ENCODE measurements around the gene NODAL.
"Not testable (repeated sequence)": the region's sequence is repeated elsewhere in the genome, so short reads cannot be mapped to it uniquely, and the experiment has no call there.

NODAL gene

DNA sequence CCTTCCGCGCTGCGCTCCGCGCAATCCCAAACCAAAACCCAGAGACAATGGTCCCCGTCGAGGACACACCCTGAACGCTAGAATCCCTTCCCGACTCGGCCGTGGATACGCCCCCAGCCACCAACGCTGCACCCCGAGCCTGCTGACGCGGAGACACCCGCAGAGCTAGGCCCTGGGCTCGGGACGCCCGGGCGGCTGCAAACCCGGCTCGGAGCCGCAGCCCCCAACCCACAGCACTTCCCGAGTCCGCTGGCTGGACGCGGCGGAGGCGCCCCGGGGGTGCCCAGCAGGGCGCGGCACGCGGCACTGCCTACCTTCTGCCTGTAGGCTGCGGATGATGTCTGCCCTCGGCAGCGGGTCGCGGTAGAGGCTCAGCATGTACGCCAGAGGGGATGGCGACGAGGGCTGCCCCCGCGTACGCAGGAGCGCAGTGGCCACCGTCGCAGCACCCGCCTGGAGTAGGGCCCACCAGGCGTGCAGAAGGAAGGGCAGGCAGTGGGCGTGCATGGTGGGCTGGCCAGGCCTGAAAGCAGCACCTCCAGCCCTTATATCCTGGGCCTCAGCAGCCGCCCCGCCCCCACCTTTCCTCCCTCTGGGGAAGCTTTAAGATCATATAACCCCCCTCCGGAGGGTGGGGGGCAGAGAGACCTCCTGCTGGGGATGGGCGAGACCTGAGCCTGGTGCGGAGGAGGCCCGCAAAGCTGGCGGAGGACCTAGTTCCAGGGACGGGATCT is at the start of gene NODAL:
Gene NODAL, minus strand, starts transcription at position 521 of the 734 bp plus-strand sequence. Its CDS starts 14 bp downstream, at position 507.
- in situ Hi-C loops (cut with MboI; ENCODE audit: low sequenced_read_pairs): no loop called here

DNA sequence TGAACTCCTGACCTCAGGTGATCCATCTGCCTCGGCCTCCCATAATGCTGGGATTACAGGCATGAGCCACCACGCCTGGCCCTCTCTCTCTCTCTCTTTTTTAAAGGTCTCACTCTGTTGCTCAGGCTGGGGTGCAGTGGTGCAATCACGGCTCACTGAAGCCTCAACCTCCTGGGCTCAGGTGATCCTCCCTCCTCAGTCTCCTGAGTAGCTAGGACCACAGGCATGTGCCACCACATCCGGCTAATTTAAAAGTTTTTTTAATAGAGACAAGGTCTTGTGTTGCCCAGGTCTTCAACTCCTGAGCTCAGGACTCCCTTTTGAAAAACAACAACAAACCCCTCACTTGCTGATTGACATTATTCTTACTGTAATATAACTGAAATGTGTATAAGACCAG is 48.7 kb upstream of the NODAL start:
- in situ Hi-C loops (cut with MboI; ENCODE audit: low sequenced_read_pairs): no loop called here

DNA sequence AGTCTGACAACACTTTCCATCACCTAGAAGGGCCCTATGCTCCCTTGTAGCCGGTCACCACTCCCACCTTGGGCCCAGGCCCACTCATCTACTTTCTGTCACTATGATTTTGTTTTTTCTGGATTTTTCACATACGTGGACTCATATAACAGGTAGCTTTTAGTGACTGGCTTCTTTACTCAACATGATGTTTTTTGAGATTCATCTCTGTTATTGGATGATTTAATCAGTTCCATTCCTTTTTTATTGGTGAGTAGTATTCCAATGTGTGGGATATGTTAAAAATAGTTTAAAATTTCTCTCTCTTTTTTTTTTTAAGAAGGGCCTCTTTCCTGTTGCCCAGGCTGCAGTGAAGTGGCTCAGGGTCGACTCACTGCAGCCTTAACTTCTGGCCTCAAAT is 46.3 kb upstream of the NODAL start:
- in situ Hi-C loops (cut with MboI; ENCODE audit: low sequenced_read_pairs): no loop called here

DNA sequence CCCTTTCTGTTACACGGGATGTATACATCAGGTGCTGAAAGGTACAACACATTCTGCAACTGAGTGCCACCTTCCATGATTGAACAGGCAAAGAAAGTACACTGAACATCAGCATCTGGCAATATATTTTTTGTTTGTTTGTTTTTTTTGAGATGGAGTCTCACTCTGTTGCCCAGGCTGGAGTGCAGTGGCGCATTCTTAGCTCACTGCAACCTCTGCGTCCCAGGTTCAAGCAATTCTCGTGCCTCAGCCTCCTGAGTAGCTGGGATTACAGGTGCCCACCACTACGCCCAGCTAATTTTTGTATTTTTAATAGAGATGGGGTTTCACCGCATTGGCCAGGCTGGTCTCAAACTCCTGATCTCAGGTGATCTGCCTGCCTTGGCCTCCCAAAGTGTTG is 42.4 kb upstream of the NODAL start:
- in situ Hi-C loops (cut with MboI; ENCODE audit: low sequenced_read_pairs): not testable (repeated sequence)

DNA sequence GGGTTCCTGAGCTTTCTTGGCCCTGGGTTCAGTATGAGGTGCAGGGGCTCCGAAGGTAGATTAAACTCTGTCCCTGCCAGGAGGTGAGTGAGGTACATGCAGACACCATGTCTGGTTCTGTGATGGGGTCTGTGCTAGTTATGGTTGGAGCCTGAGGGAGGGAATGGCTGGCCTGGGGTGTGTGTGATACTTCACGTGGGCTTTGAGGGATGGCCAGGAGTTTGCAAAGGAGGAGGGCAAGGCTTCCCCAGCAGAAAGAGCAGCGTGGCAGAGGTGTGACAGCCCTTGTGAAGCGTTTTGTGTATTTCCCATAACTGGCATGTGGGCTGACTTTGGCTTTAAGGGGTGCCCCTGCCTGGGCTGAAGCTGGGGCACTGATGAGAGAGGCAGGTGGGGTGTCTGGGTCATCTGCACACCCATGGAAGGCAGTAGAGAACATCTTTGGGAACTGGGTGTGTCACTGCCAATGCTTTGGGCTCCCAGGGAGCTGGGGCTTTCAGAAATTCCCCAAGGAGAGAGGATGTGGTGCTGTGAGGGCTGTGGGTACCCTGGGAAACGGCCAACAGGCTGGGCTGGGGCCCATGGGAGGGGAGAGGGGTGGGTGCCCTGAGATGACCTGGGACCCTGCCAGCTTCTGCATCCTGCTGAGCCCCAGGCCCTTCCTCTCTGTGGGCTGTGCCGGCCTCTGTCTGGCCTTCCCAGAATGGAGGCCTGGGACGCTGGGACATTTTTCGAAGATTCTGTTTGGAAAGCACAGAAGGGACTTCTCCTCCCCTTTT is 41.7 kb upstream of the NODAL start:
- in situ Hi-C loops (cut with MboI; ENCODE audit: low sequenced_read_pairs): no loop called here

DNA sequence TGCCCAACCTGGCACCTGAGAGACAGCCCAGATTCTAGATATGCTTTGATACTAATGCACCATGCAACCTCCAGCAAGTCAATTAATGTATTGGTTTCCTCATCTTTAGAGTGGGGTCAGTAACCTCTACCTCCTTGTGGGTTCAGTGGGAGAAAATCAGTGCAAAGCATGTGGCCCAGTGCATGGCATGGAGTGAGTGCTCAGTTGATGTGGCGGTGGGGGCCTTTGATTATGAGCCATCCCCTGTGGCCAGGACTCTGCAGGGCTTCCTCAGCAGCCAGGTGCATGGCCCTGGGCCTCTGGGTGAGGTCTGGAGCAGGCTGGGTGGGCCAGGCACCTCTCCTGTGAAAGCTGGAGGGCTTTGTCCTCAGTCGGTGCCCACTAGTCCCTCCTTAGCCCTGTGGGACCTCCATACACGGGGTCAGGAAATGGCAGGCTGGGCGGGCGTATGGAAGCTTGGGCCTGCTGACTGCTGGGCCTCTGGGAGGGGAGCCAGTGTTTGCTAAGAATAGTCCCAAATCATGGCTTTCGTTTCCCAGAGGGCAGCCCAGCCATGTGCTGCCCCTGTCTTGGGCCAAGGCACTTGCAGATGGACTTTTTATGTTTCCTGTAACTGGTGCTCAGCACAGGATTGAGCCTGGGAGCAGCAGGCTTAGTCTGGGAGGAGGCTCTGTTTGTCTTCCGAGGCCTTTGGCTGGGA is 40.5 kb upstream of the NODAL start:
- in situ Hi-C loops (cut with MboI; ENCODE audit: low sequenced_read_pairs): no loop called here

DNA sequence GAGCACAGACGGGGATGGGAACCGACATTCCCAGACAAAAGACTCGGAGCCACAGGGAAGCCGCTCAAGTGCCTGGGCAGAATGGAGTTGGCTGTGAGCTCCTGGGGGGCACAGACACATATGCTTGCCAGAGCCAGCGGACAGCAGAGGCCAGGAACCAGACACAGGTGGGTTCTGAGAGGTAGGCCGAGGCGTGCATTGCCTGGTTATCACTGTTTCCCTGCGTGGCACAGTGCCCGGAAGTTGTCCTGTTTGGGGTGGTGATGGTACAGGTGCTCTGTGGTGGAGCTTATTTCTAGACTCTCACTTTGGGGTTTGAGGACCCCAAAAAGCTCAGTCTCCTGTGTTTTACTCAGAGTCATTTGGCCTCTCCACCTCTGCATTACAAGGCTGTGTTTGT is 39.6 kb upstream of the NODAL start:
- in situ Hi-C loops (cut with MboI; ENCODE audit: low sequenced_read_pairs): no loop called here

DNA sequence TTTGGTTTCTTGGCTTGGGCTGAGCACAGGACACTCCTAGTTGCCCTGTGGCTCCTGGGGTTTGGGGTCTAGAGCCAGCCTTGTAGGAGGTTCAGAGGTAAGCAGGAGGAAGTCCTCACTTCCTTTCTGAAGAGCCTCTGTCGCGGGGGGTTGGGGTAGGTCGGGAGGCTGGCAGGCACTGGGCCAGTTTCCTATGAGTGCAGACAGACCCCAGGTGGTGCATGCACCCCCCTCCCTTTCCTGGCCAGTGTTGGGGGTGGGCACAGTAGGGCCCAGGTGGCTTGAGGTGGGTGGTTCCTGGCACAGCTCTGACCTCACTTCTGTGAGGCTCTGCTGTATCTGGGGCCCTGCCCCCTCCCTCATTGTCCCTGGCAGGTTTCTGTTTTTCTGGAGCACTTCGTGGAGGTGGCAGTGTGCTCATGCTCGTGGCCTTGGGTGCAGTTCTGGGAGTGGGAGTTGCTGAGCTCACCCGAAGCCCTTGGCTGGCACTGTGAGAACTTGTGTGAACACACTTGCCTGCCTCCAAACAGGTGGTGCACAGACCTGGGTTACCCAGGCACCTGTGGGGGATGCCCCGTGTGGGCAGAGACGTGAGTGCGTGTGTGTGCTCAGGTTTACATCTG is 38.9 kb upstream of the NODAL start:
- in situ Hi-C loops (cut with MboI; ENCODE audit: low sequenced_read_pairs): no loop called here

DNA sequence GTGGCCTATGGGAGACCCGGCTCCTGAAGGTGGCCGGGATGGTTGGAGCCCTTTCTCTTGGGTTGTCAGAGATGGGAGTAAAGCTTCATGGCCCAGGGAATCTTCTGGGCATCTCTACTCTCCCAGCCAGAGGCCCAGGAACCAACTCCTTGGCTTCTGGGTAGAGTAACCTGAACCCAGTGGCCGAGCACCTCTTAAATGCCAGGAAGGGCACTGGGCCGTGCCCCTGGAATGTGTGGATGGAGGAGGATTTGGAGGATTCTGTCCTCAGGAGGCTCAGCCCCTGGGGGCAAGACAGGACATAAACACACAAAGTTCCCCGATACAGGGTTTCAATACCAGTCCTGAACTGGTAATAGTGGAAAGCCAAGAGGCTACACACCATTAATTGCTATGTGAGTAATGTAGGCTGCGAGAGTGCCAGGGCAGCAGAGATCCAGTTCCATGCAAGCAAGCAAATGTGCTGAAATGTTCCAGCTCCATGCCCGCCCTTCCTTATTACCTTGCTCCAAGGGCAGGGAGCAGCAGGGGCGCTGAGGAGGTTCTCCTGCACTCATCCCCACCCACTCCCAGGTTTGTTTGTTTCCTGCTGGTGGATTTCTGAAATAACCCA is 38.3 kb upstream of the NODAL start:
- in situ Hi-C loops (cut with MboI; ENCODE audit: low sequenced_read_pairs): no loop called here

DNA sequence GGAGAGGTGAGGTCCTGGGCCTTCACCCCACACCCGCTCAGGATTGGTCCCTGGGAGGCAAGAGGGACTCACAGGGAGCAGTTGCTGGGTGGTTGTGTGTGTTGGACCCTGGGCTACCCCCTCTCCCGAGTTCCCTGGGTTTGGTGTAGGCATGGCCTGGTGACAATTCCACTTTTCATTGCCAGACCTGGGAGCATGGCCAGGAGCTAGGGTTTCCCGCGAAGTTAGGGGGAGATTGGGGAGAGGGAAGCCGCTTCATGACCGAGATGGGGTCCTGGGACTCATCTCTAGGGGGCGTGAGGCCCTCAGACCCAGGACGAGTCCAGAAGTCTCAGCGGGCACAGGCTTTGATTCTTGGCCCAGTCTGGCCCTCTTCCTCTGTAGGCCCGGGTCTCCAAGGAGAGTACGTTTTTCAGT is 37.7 kb upstream of the NODAL start:
- in situ Hi-C loops (cut with MboI; ENCODE audit: low sequenced_read_pairs): no loop called here

DNA sequence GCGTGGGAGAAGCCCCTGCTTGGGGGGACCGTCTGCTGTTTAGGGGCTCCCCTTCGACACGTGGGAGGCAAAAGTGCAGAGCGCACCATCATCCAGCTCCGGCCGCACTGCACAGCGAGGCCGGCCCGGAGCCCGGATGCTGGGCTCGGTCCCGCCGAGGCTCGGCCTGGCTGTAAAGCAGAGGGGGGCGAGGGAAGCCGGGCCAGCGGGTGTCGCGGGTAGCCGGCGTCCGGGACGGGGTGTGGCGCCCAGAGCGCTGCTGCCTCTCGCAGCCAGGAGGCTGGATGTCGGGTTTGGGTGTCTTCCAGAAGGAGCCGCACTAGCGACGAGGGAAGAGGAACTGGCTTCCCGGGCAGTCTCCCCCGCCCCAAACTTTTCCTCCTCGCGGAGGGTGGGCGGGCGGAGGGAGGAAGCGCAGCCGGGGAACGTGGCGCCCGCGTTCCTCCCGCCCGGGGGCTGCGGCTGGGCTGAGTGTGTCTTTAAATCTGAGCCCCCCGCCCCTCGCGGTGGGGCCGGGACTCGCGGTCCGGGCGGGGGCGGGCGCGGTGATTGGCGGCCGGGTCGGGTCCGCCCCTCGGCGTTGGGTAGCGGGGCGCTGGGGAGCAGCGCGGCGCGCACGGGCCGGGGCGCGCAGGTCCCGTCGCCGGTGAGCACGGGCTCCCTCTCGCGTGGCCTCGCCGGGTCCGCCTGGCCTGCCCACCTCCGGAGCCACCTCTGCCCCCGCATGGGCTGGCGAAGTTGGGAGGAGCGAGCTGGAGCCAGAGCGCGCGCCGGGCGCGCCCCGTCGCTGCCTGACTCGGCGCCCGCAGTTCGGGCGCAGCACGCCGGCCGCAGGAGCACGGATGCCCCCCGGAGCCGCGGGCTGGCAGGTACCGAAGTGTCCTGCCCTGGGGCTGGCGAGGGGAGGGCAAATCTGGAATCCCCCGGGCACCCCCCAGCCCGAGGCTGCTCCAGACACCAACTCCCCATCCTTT is 37.0 kb upstream of the NODAL start, which contains the start of gene PALD1:
Gene PALD1, plus strand, starts transcription at position 577 of the 974 bp plus-strand sequence. CDS start 47,185 bp downstream, outside the sequence.
- in situ Hi-C loops (cut with MboI; ENCODE audit: low sequenced_read_pairs): no loop called here

DNA sequence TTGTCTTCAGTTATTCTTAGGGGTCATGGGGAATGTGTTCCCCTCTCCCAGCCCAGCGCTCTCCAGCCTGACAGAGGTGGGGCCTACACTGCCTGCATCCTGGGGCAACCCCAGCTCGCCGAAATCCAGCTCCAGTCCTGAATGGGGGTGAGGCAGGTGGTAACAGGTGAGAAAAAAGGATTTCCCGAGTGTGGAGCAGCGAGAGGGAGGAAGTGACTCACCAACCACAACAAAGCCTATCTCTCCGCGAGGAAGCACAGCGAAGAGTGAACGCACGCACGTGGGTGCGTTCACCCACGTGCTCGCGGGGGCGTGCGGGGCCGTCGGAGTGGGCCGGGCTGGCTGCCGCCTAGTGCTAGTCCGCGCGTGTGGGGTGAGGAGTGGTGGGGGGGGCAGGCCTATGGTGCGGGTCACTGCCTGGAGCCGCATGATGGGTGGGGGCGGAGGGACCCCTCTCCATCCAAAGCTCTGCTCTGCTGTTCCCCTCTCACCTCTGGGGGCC is 36.2 kb upstream of the NODAL start:
- in situ Hi-C loops (cut with MboI; ENCODE audit: low sequenced_read_pairs): no loop called here

DNA sequence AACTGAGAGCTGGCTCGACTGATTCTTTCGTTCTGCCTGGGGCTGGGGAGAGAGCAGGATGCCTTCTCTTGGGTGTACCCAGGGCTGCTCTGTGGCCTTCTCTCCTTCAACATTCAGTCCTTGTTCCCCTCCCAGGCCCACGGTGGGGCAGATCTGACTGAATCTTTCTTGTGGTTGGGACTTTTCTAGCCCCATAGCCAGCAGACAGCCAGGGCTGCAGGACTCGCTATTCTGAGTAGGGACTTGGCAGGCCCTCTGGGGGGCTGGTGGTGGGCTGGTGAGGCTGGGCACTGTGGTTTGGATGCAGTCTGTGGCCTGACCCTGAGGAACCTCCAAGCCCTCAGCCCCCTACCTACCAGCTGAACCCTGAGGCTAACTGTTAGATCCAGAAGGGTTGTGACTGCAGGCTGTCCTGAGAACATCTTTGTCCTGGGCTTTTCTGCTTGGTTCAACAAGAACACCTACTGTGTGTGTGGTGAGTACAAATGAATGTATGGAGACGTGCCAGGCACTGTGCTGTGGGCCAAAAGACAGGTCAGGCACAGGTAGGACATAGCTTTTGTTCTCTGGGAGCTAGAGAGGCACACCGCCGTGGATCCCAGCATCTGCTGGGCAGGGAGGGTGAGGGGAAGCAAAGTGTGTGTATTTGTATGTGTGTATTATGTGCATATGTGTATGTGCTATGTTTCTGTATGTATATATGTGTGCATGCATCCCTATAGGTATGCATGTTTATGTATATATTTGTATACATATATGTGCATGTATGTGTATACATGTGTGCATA is 35.0 kb upstream of the NODAL start:
- in situ Hi-C loops (cut with MboI; ENCODE audit: low sequenced_read_pairs): no loop called here

DNA sequence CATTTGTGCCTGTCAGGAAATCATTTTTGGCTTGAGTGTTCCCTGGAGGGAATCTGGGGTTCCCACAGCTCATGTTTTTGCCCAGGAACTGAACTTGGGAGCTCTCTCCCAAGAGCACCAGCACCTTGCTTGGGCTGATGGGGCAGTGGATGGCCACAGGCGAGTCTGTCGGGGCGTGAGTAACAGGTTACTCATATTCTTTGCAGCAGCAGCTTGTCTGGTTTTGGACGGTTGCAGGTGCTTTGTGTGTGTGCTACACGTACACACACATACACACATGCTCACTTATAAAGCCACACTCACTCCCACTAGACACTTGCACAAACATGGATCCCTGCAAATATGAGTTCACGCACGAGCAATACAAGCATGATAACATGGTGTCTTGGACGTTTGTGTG is 34.2 kb upstream of the NODAL start:
- in situ Hi-C loops (cut with MboI; ENCODE audit: low sequenced_read_pairs): no loop called here

DNA sequence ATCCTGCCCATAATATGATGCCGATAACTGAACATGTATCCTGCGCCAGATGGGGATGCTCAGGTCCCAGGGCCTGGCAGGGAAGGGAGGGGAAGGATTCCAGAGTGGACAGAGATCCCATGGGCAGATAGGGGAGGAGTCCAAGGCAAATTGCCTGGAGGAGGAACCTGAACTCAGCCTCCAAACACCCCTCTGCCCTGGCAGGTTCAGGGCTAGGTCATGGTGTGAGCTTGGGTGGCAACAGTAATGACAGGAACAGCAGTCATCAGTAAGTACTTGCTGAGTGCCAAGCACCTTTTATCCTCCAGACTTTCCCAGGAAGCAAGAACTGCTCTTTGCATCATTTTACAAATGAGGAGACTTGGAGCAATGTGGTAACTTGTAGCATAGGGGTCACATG is 33.3 kb upstream of the NODAL start:
- in situ Hi-C loops (cut with MboI; ENCODE audit: low sequenced_read_pairs): no loop called here

DNA sequence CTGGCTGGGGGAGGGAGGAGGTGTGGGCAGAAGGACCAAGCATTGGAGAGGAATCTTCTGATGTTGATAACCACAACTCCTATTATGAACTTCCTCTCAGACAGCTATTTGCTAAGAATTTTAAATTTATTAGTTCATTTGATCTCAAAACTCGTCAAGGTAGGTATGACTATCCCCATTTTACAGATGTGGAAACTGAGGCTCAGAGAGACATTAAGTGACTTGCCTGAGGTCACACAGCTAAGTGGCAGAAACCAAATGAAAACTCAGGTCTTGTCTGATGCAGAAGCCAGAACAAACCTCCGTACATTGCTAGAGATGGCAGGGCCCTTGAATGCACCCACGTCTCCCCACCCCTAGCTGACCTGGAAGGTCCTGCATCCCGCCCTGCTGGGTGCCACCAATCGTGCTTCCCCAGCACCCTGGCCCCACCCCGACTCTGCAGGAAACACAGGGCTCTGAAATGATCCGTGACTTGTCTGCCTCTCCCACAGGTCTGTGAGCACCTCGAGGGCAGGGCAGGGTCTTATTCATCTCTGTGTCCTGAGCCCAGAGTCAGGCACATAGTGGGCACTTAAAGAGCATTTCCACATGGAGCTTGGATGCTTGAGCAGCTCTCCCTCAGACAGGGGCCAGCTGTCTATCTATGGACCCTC is 31.4 kb upstream of the NODAL start:
- in situ Hi-C loops (cut with MboI; ENCODE audit: low sequenced_read_pairs): no loop called here

DNA sequence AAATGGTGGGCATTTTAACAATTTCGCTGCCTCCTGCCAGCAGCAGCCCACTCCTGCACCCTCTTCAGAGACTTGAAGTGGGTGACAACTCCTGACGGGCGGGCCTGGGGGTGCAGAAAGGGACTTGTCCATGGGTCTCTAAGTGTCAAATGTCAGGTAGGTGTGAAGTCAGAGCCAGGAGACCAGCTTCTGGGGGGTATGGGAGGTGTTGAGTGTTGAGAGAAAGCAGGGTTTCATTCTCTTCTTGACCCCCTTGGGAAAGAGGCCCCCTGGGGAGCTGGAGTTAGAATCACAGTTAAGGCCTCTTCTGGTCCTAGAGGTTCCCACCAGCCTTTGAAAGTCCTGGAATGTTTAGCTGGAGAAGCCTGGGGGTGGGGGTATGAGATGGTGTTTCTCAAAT is 25.5 kb upstream of the NODAL start:
- in situ Hi-C loops (cut with MboI; ENCODE audit: low sequenced_read_pairs): loop anchor here (10.0 kb wide), 2 partner anchors 78 to 418 kb away; partner anchors contain the start of gene PCBD1

DNA sequence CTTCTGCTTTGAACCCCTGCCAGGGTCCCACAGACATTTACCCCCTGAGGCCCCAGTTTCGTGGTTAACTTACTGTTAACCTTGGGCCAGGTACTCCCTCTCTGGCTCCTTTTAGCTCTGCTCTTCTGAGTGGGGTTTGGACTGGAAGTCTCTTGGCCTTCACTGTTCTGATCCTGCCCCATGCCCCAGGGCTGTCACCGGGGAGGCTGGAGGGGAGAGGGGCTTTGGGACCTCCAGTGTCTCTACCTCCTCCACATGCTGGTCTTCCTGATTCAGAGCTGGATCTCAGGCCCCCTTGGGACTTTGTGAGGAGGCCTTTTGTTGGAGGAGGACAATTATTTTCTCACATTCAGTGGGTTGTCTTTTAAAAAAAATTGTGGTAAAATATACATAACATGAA is 24.4 kb upstream of the NODAL start:
- in situ Hi-C loops (cut with MboI; ENCODE audit: low sequenced_read_pairs): loop anchor here (10.0 kb wide), 2 partner anchors 79 to 419 kb away; partner anchors contain the start of gene PCBD1

Data from HL-60/S4 (cell line).